Activated CD4-positive, alpha-beta T cell treated with anti-CD3 and anti-CD28 coated beads for 4 hours (primary cell): ENCODE measurements around the gene SPPL2B.
"Not testable (repeated sequence)": the region's sequence is repeated elsewhere in the genome, so short reads cannot be mapped to it uniquely, and the experiment has no call there.

Experiments
- DNase-seq, 2 donors: peaks; one replicate each; pipeline ENCODE4 v3.0.0-alpha.2; 2020

The SPPL2B gene

GRCh38 chr19:2338751-2339643, 10.5 kb downstream of the SPPL2B start:
- DNase-seq: no peak

- no peak for DNase-seq
Observed at GRCh38 chr19:2339644-2340310, 11.3 kb downstream of the SPPL2B start.

- DNase-seq: no peak
Observed at GRCh38 chr19:2340496-2341243, 12.2 kb downstream of the SPPL2B start.

GRCh38 chr19:2341244-2341751, 12.8 kb downstream of the SPPL2B start:
- DNase-seq: no peak

GRCh38 chr19:2341982-2342381, 13.5 kb downstream of the SPPL2B start:
- no peak for DNase-seq

GRCh38 chr19:2342656-2343288, 14.3 kb downstream of the SPPL2B start:
- no peak for DNase-seq

GRCh38 chr19:2343289-2343982, 15.0 kb downstream of the SPPL2B start:
- DNase-seq: no peak

- DNase-seq: no peak
Observed at GRCh38 chr19:2344381-2344870, 15.9 kb downstream of the SPPL2B start.

- no peak for DNase-seq
Observed at GRCh38 chr19:2345076-2345475, 16.6 kb downstream of the SPPL2B start.

- DNase-seq: no peak
Observed at GRCh38 chr19:2345794-2346663, 17.5 kb downstream of the SPPL2B start.

- not testable (repeated sequence) for DNase-seq
Observed at GRCh38 chr19:2349818-2350217, 21.3 kb downstream of the SPPL2B start.

- no peak for DNase-seq
Observed at GRCh38 chr19:2350656-2351055, 22.2 kb downstream of the SPPL2B start.

GRCh38 chr19:2351591-2351990, 23.1 kb downstream of the SPPL2B start:
- no peak for DNase-seq

GRCh38 chr19:2352121-2352520, 23.6 kb downstream of the SPPL2B start:
- no peak for DNase-seq

- DNase-seq: no peak
Observed at GRCh38 chr19:2353159-2353886, 24.8 kb downstream of the SPPL2B start.

- no peak for DNase-seq
Observed at GRCh38 chr19:2353887-2354592, 25.6 kb downstream of the SPPL2B start.

- DNase-seq: no peak
Observed at GRCh38 chr19:2354670-2355069, 26.2 kb downstream of the SPPL2B start.

- DNase-seq: no peak
Observed at GRCh38 chr19:2355168-2356035, 26.9 kb downstream of the SPPL2B start.
